Breast epithelium (tissue), 3 donors: ENCODE measurements around the gene PRDX5.

ENCODE experiments used
- POLR2A ChIP-seq: fragments of 450-650 bp; IDR thresholded peaks from one replicate; pipeline ENCODE4 v1.6.1; 2016; ENCODE audit warnings: antibody characterized with exemption, mild to moderate bottlenecking, moderate library complexity
- TF ChIP-seq, protein P1 (sequence below), 3 donors: fragments of 450-650 bp; IDR thresholded peaks; one replicate each; pipeline ENCODE4 v1.5.1; 2016 to 2017; ENCODE audit warnings: antibody characterized with exemption in 3 of 3, mild to moderate bottlenecking in 3 of 3, moderate library complexity in 3 of 3

DNA sequence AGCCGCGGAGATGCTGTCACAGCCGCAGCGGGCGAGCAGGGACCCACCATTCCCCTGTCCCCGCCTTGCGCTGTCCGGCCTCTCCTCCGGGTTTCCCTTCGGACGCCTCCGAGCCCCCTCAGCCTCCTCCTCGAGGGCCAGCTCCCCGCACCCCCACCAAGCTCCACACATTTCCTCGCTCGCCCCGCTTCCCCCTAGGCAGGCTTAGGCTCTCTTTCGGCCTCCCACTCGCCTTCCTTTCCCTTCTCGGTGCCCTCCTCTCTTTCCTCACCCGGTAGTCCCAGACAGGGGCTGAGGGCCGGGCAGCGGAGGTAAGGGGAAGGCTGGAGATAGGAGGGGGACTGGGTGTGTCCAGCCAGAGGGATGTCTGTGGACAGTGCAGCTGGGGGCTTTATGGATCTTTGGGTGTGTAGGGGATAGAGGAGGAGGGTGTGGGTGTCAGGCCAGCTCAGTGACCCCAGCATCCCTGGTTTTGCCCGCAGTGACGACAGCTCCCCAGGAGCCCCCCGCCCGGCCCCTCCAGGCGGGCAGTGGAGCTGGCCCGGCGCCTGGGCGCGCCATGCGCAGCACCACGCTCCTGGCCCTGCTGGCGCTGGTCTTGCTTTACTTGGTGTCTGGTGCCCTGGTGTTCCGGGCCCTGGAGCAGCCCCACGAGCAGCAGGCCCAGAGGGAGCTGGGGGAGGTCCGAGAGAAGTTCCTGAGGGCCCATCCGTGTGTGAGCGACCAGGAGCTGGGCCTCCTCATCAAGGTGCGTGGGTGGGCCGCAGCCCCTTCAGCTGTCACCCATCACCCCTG lies 25.3 kb upstream of the PRDX5 start:
- no peak for TF ChIP-seq POLR2A
- TF ChIP-seq, protein P1, sequence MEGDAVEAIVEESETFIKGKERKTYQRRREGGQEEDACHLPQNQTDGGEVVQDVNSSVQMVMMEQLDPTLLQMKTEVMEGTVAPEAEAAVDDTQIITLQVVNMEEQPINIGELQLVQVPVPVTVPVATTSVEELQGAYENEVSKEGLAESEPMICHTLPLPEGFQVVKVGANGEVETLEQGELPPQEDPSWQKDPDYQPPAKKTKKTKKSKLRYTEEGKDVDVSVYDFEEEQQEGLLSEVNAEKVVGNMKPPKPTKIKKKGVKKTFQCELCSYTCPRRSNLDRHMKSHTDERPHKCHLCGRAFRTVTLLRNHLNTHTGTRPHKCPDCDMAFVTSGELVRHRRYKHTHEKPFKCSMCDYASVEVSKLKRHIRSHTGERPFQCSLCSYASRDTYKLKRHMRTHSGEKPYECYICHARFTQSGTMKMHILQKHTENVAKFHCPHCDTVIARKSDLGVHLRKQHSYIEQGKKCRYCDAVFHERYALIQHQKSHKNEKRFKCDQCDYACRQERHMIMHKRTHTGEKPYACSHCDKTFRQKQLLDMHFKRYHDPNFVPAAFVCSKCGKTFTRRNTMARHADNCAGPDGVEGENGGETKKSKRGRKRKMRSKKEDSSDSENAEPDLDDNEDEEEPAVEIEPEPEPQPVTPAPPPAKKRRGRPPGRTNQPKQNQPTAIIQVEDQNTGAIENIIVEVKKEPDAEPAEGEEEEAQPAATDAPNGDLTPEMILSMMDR (IDR thresholded peaks at IDR 0.05) = no peak
